GM19324 (cell line): ENCODE measurements around the gene XNDC1N.
A peak's percentile ranks its signal among the peaks of the same experiment; 100 is the strongest.
"Not testable (repeated sequence)": the region's sequence is repeated elsewhere in the genome, so short reads cannot be mapped to it uniquely, and the experiment has no call there.

Experiments
- ATAC-seq: cut with Tn5 transposase; IDR thresholded peaks from one replicate; pipeline ENCODE4 v1.9.1; 2021; ENCODE audit warnings: mild to moderate bottlenecking, moderate library complexity; ENCODE audit not compliant: unreplicated experiment, low FRiP score

The XNDC1N gene

GRCh38 chr11:71933141-71933933 is 4.9 kb upstream of the XNDC1N start:
- no peak for ATAC-seq

DNA sequence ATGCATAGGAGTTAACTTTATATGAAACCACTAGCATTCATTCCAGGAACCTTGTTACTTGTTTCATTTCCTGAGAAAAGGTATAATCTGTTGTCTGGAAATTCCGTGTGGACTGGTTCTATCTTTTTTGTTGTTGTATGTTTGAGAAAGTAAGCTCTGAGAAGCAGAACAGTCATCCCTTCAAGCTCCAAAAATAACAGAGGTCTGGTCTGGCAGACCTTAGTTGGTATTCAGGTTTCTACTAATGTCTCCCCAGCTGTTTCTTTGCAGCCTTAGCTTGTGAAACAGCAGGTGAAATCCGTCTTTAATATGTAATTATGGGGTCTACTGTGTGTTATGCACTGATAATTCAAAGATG is 2.8 kb upstream of the XNDC1N start:
- no peak for ATAC-seq

- no peak for ATAC-seq
Measured at GRCh38 chr11:71930556-71931244, 2.3 kb upstream of the XNDC1N start.

DNA sequence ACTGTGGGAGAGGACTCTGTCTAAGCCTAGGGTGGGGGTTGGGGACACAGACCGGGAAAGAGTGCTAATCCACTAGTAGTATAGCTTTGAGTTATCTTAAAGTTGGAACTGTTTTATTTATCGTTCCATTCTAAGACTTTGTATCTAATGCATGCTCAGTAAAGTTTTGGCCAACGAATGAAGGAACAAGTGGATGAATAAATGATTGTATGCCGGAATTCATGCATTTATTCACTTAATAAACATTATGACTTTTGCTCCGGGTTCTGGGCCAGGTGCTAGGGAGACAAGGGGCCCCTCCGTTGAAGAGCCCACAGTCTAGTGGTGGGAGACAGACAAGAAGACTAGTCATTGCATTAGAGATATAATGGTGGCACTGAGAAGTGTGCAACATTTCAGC is 1.1 kb upstream of the XNDC1N start:
- no peak for ATAC-seq

GRCh38 chr11:71928737-71929443 is 496 bp upstream of the XNDC1N start, which contains the start of gene RNF121:
Gene RNF121 (plus strand): TSS chr11:71929046. CDS start chr11:71929062, 16 bp downstream.
- ATAC-seq, result peak; percentile 84

DNA sequence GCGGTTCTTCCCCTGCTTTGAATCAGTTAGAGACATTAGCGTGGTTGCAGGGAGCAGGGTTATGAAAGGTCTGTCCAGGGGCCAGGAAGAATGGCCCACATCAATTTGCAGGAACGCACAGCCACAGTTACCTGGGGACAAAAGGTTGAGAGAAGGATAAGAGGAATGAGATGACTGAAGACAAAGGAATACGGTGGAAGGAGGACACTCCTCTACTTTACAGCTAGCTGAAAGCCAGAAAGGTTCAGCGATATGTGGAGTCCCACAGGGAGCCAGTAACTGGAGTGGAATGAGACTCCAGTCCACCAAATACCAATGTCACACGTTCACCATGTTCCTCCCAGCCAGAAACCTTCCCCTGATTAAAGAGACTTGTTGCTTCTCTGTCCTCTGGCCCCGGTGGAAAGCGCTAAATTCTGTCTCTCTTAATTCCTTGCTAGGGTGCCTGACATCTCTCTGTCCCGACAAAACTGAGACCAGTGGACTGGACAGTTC is 10.7 kb downstream of the XNDC1N start:
- no peak for ATAC-seq

DNA sequence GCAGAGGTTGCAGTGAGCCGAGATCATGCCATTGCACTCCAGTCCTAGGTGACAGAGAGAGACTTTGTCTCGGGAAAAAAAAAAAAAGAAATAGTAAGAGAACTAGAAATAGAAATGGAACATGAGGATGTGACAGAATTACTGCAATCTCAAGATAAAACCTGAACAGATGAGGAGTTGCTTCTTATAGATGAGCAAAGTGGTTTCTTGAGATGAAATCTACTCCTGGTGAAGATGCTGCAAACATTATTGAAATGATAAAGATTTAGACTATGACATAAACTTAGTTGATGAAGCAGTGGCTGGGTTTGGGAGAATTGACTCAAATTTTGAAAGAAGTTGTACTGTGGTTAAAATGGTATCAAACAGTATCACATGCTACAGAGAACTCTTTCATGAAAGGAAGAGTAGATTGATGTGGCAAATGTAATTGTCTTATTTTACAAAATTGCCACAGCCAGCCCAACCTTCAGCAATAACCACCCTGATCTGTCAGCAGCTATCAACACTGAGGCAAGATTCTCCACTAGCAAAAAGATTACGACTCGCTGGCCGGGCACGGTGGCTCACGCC is 13.7 kb downstream of the XNDC1N start:
- no peak for ATAC-seq

DNA sequence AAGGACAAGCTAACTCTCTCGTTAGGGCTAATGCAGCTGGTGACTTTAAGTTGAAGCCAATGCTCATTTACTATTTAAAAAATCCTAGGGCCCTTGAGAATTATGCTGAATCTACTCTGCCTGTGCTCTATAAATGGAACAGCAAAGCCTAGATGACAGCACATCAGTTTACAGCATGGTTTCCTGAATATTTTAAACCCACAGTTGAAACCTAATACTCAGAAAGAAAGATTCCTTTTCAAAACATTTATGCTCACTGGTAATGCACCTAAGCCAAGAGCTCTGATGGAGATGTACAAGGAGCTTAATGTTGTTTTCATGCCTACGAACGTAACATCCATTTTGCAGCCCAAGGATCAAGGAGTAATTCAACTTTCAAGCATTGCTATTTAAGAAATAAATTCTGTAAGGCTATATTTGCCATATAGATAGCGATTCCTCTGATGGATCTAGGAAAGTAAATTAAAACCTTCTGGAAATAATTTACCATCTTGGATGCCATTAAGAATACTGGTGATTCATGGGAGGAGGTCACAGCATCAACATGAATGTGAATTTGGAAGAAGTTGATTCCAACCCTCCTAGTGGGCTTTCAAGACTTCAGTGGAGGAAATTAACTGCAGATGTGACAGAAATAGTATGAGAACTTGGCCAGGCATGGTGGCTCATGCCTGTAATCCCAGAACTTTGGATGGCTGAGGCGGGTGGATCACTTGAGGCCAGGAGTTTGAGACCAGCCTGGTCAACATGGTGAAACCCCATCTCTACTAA is 14.5 kb downstream of the XNDC1N start:
- no peak for ATAC-seq

DNA sequence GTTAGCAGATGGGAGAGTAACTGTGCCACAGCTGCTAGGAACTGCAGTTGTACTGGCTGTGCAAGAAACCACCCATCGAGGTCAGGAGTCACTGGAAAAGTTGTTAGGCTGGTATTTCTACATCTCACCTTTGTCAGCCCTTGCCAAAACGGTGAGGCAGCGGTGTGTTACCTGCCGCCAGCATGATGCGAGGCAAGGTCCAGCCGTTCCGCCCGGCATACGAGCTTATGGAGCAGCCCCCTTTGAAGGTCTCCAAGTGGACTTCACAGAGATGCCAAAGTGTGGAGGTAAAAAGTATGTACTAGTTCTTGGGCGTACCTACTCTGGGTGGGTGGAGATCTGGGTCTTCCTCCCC is 16.4 kb downstream of the XNDC1N start:
- not testable (repeated sequence) for ATAC-seq

- not testable (repeated sequence) for ATAC-seq
Measured at GRCh38 chr11:71911321-71911985, 16.9 kb downstream of the XNDC1N start.

DNA sequence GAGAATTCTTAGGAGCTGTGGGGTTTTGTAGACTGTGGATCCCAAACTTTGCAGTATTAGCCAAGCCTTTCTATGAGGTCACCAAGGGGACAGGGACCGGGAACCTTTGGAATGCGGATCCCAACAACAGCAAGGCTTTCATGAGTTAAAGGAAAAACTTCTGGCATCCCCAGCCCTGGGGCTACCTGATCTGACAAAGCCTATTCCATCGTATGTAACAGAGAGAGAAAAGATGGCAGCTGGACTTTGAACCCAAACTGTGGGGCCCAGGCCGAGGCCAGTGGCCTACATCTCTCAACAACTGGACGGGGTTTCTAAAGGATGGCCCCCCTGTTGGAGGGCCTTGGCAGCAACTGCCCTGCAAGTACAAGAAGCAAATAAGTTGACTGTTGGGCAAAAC is 17.6 kb downstream of the XNDC1N start:
- not testable (repeated sequence) for ATAC-seq

- no peak for ATAC-seq
Measured at GRCh38 chr11:71908218-71908617, 20.2 kb downstream of the XNDC1N start.

GRCh38 chr11:71901137-71901536 is 27.3 kb downstream of the XNDC1N start:
- ATAC-seq, result not testable (repeated sequence)

DNA sequence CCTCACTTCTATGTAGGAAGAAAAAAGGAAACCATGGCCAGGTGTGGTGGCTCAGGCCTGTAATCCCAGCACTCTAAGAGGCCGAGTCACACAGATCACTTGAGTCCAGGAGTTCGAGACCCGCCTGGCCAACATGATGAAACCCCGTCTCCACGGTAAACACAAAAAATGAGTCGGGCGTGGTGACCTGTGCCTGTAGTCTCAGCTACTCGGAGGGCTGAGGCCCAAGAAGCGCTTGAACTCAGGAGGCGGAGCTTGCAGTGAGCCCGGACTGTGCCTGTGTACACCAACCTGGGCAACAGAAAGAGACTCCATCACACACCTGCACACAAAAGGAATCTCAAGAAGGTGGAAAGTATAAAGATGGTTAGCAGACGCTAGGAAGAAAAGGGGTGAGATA is 32.4 kb downstream of the XNDC1N start:
- ATAC-seq, result no peak

DNA sequence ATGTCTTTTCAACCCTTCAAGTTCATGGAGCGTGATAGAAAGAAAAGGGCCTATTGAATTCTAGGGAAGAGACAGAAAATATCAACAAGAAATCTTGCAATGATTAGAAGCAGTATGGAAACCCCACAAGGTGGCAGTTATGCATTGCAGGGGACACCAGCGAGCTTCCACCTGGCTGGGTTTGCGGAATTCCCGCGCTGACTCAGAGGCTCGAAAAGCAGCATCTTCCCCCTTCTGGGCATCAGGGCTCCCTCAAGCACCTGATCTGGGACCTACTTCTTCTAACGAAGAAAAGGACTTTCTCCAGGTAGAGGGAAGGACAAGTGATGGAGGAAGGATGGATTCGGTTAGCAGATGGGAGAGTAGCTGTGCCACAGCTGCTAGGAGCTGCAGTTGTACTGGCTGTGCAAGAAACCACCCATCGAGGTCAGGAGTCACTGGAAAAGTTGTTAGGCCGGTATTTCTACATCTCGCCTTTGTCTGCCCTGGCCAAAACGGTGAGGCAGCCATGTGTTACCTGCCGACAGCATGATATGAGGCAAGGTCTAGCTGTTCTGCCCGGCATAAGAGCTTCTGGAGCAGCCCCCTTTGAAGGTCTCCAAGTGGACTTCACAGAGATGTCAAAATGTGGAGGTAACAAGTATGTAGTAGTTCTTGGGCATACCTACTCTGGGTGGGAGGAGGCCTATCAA is 39.1 kb downstream of the XNDC1N start:
- ATAC-seq, result not testable (repeated sequence)

- ATAC-seq, result not testable (repeated sequence)
Measured at GRCh38 chr11:71888335-71889010, 39.9 kb downstream of the XNDC1N start.

GRCh38 chr11:71885806-71886205 is 42.6 kb downstream of the XNDC1N start:
- ATAC-seq, result not testable (repeated sequence)
